NCI-H187 (cell line): ENCODE measurements around the gene PKP2.

Source experiments
- DNase-seq, 2 experiments: peaks; one replicate each; lab custom pipeline; 2025; lab: John Stamatoyannopoulos, UW

The PKP2 gene

GRCh38 chr12:32755051-32755653 lies 141.4 kb downstream of the PKP2 start:
- peak in 1 of 2 experiments; percentile 8 for DNase-seq

DNA sequence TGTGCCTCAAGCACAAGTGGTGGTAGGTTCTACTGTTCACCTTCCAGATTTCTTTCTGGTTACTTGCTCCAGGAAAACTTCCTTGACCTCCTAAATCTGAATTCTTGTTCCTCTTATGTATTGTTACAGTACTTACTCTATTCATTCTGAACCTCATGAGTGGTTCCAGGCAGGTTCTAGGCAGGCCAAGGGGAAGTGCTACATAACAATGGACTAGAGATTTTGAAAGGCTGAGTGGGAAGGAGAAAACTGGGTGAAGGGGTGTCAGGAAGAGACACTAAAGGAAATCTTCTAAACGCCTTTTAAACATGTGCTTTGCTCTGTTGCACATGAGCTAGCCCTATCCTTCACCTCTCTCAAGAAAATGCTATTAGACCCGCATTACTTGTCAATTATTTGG lies 142.5 kb downstream of the PKP2 start:
- DNase-seq: no peak

GRCh38 chr12:32753605-32754004 lies 143.0 kb downstream of the PKP2 start:
- no peak for DNase-seq

DNA sequence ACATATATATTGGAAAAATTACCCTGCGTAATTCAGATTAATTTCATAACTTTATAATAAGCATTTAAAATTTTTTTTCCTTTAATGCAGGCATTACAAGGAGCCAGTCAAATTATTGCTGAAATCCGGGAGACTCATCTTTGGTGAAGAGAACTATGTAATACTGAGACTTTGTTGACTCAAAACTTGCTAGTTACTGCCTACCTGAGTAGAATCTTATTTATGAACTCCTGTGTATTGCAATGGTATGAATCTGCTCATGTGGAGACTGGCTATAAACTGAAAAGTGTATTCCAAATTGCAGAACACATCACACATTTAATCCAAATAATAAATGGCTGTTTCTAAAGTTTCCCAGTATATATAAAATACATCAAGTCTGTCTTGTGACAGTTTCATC lies 153.3 kb downstream of the PKP2 start:
- no peak for DNase-seq

DNA sequence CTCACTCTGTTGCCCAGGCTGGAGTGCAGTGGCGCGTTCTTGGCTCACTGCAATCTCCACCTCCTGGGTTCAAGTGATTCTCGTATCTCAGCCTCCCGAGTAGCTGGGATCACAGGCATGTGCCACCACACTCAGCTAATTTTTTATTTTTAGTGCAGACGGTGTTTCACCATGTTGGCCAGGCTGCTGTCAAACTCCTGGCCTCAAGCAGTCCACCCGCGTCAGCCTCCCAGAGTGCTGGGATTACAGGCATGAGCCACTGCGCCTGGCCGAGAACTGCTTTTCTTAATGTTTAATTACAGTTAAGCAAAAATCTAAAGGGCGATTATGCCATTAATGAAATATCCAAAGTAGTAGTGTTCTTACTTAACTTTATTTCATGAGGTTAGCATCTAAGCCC lies 154.4 kb downstream of the PKP2 start:
- DNase-seq: no peak
